Omental fat pad (tissue), 4 donors: Measurements from ENCODE around the gene TBXA2R. TPM values are rescaled to one million over a fixed set of nuclear protein-coding genes. Genes with fewer than 3 reads are reported as not detected.
A peak's percentile ranks its signal among the peaks of the same experiment; 100 is the strongest.

Experiments
- ATAC-seq: fragments of 150-250 bp; one replicate; pipeline ENCODE4 v1.9.1; 2016; ENCODE audit warnings: mild to moderate bottlenecking, moderate library complexity; ENCODE audit not compliant: low FRiP score
- DNase-seq: peaks from one replicate; pipeline ENCODE4 v3.0.0-alpha.2; 2019; ENCODE audit warnings: low spot score
- CTCF ChIP-seq, 3 donors: fragments of 450-650 bp; IDR thresholded peaks; one replicate each; pipeline ENCODE4 v1.5.1; 2016 to 2017; ENCODE audit warnings: antibody characterized with exemption in 3 of 3, mild to moderate bottlenecking in 3 of 3, moderate library complexity in 2 of 3
- total RNA-seq, 4 donors: library from RNA; depleted of rRNA; stranded (reverse); fragments of >200 nt; gene quantifications; one replicate each; pipeline ENCODE4 v1.1.0, GENCODE V29; 2016

TBXA2R gene
- total RNA-seq, result 1 to 10 TPM in 2 of 4 donors, under 1 TPM in 2; 0.65 to 1.8 (median 1.1) TPM

- no peak for TF ChIP-seq CTCF (IDR thresholded peaks at IDR 0.05)
- ATAC-seq, result peak; percentile 79
- DNase-seq, result peak; percentile 82
Observed at GRCh38 chr19:3606690-3607289, at the start of gene TBXA2R. Gene TBXA2R, minus strand, starts transcription at chr19:3606875. Its CDS starts 6,241 bp downstream, at chr19:3600634.

- DNase-seq (no peak), ATAC-seq (no peak)
- no peak for TF ChIP-seq CTCF (IDR thresholded peaks at IDR 0.05)
Observed at GRCh38 chr19:3656073-3656746, 49.5 kb upstream of the TBXA2R start.

- no peak for TF ChIP-seq CTCF (IDR thresholded peaks at IDR 0.05)
- DNase-seq (no peak), ATAC-seq (peak; percentile 31)
Observed at GRCh38 chr19:3655402-3656072, 48.9 kb upstream of the TBXA2R start.

GRCh38 chr19:3653865-3654513 lies 47.3 kb upstream of the TBXA2R start:
- ATAC-seq, result no peak
- no peak for DNase-seq
- TF ChIP-seq CTCF (IDR thresholded peaks at IDR 0.05), result no peak

GRCh38 chr19:3653081-3653795 lies 46.6 kb upstream of the TBXA2R start:
- TF ChIP-seq CTCF (IDR thresholded peaks at IDR 0.05), result no peak
- ATAC-seq, result no peak
- no peak for DNase-seq

- DNase-seq (no peak), ATAC-seq (no peak)
- no peak for TF ChIP-seq CTCF (IDR thresholded peaks at IDR 0.05)
Observed at GRCh38 chr19:3652422-3652821, 45.7 kb upstream of the TBXA2R start.
